ENCODE measurements around the gene SPATA31C1.

SPATA31C1 gene

GRCh38 chr9:87890837-87891236, 26.9 kb upstream of the SPATA31C1 start:
- H3K79me2 ChIP-seq (ENCODE audit: insufficient read depth, low read length) = no peaks in the 10 kb centered on the region
- H3K4me1 ChIP-seq (ENCODE audit: insufficient read depth, low read length, poor library complexity, severe bottlenecking) = no peaks in the 10 kb centered on the region
- H3K36me3 ChIP-seq (ENCODE audit: insufficient read depth, low read length) = no peaks in the 10 kb centered on the region
- TF ChIP-seq EZH2phosphoT487 (IDR thresholded peaks at IDR 0.05; ENCODE audit: borderline replicate concordance) = no peak
- TF ChIP-seq CTCF (conservative IDR thresholded peaks at IDR 0.05; ENCODE audit: low read length) = no peak
- no peaks in the 10 kb centered on the region for H3F3A ChIP-seq (ENCODE audit: low read depth)
- H4K20me1 ChIP-seq (ENCODE audit: insufficient read depth, low read length, poor library complexity, severe bottlenecking) = no peaks in the 10 kb centered on the region
- H3K4me3 ChIP-seq (ENCODE audit: low read length, poor library complexity, severe bottlenecking) = no peak overlapping the region
- H3K9me3 ChIP-seq (ENCODE audit: insufficient read depth, low read depth, low read length) = peaks cover 3% of the 10 kb centered on the region; the same call in 1 of the 2 replicates
- no peak overlapping the region for H3K9ac ChIP-seq (ENCODE audit: low read depth, low read length, poor library complexity, severe bottlenecking)
- H3K9me2 ChIP-seq (replicated peaks; ENCODE audit: low read depth, low read length) = no peaks in the 10 kb centered on the region
- H3K27me3 ChIP-seq (ENCODE audit: insufficient read depth, low read length, poor library complexity, severe bottlenecking) = no peaks in the 10 kb centered on the region
- no peak overlapping the region for H2AFZ ChIP-seq (ENCODE audit: low read length)
- H3K4me2 ChIP-seq (ENCODE audit: low read depth, low read length, poor library complexity, severe bottlenecking) = no peak overlapping the region

- H2AFZ ChIP-seq (ENCODE audit: low read length) = no peak overlapping the region
- 0 out of 2 replicates have a peak, but pooled peaks cover 4% of the 10 kb centered on the region for H3K9me2 ChIP-seq (replicated peaks; ENCODE audit: low read depth, low read length)
- H3K79me2 ChIP-seq (ENCODE audit: insufficient read depth, low read length) = no peaks in the 10 kb centered on the region
- no peaks in the 10 kb centered on the region for H4K20me1 ChIP-seq (ENCODE audit: insufficient read depth, low read length, poor library complexity, severe bottlenecking)
- no peak overlapping the region for H3K4me2 ChIP-seq (ENCODE audit: low read depth, low read length, poor library complexity, severe bottlenecking)
- no peaks in the 10 kb centered on the region for H3K36me3 ChIP-seq (ENCODE audit: insufficient read depth, low read length)
- H3K9me3 ChIP-seq (ENCODE audit: insufficient read depth, low read depth, low read length) = peaks cover 1% of the 10 kb centered on the region; the same call in 1 of the 2 replicates
- TF ChIP-seq EZH2phosphoT487 (IDR thresholded peaks at IDR 0.05; ENCODE audit: borderline replicate concordance) = no peak
- no peaks in the 10 kb centered on the region for H3K27me3 ChIP-seq (ENCODE audit: insufficient read depth, low read length, poor library complexity, severe bottlenecking)
- no peak overlapping the region for H3K9ac ChIP-seq (ENCODE audit: low read depth, low read length, poor library complexity, severe bottlenecking)
- no peaks in the 10 kb centered on the region for H3K4me1 ChIP-seq (ENCODE audit: insufficient read depth, low read length, poor library complexity, severe bottlenecking)
- H3K4me3 ChIP-seq (ENCODE audit: low read length, poor library complexity, severe bottlenecking) = no peak overlapping the region
- no peaks in the 10 kb centered on the region for H3F3A ChIP-seq (ENCODE audit: low read depth)
These were observed 26.0 kb upstream of the SPATA31C1 start for GRCh38 chr9:87891754-87892153.

- H3K79me2 ChIP-seq (ENCODE audit: insufficient read depth, low read length) = no peaks in the 10 kb centered on the region
- no peak overlapping the region for H3K4me3 ChIP-seq (ENCODE audit: low read length, poor library complexity, severe bottlenecking)
- H2AFZ ChIP-seq (ENCODE audit: low read length) = no peak overlapping the region
- 0 out of 2 replicates have a peak, but pooled peaks cover 4% of the 10 kb centered on the region for H3K9me2 ChIP-seq (replicated peaks; ENCODE audit: low read depth, low read length)
- no peaks in the 10 kb centered on the region for H3K4me1 ChIP-seq (ENCODE audit: insufficient read depth, low read length, poor library complexity, severe bottlenecking)
- H3K9ac ChIP-seq (ENCODE audit: low read depth, low read length, poor library complexity, severe bottlenecking) = no peak overlapping the region
- H3F3A ChIP-seq (ENCODE audit: low read depth) = no peaks in the 10 kb centered on the region
- no peaks in the 10 kb centered on the region for H3K27me3 ChIP-seq (ENCODE audit: insufficient read depth, low read length, poor library complexity, severe bottlenecking)
- H3K9me3 ChIP-seq (ENCODE audit: insufficient read depth, low read depth, low read length) = no peaks in the 10 kb centered on the region
- H3K4me2 ChIP-seq (ENCODE audit: low read depth, low read length, poor library complexity, severe bottlenecking) = no peak overlapping the region
- H3K36me3 ChIP-seq (ENCODE audit: insufficient read depth, low read length) = no peaks in the 10 kb centered on the region
- H4K20me1 ChIP-seq (ENCODE audit: insufficient read depth, low read length, poor library complexity, severe bottlenecking) = no peaks in the 10 kb centered on the region
- TF ChIP-seq EZH2phosphoT487 (IDR thresholded peaks at IDR 0.05; ENCODE audit: borderline replicate concordance) (no peak), CTCF (conservative IDR thresholded peaks at IDR 0.05; ENCODE audit: low read length) (no peak)
These were observed 24.8 kb upstream of the SPATA31C1 start for GRCh38 chr9:87892956-87893355.

- Histone ChIP-seq H2AFZ (ENCODE audit: low read length) (no peak overlapping the region), H3F3A (ENCODE audit: low read depth) (no peaks in the 10 kb centered on the region), H3K9ac (ENCODE audit: low read depth, low read length, poor library complexity, severe bottlenecking) (no peak overlapping the region), H3K4me3 (ENCODE audit: low read length, poor library complexity, severe bottlenecking) (no peak overlapping the region), H3K9me2 (replicated peaks; ENCODE audit: low read depth, low read length) (0 out of 2 replicates have a peak, but pooled peaks cover 4% of the 10 kb centered on the region), H3K9me3 (ENCODE audit: insufficient read depth, low read depth, low read length) (no peaks in the 10 kb centered on the region), H3K27me3 (ENCODE audit: insufficient read depth, low read length, poor library complexity, severe bottlenecking) (no peaks in the 10 kb centered on the region), H3K36me3 (ENCODE audit: insufficient read depth, low read length) (no peaks in the 10 kb centered on the region), H3K4me2 (ENCODE audit: low read depth, low read length, poor library complexity, severe bottlenecking) (no peak overlapping the region), H4K20me1 (ENCODE audit: insufficient read depth, low read length, poor library complexity, severe bottlenecking) (no peaks in the 10 kb centered on the region), H3K4me1 (ENCODE audit: insufficient read depth, low read length, poor library complexity, severe bottlenecking) (no peaks in the 10 kb centered on the region), H3K79me2 (ENCODE audit: insufficient read depth, low read length) (no peaks in the 10 kb centered on the region)
- TF ChIP-seq CTCF (conservative IDR thresholded peaks at IDR 0.05; ENCODE audit: low read length) (no peak), EZH2phosphoT487 (IDR thresholded peaks at IDR 0.05; ENCODE audit: borderline replicate concordance) (no peak)
These were observed 22.6 kb upstream of the SPATA31C1 start for GRCh38 chr9:87894998-87895625.

All from Loucy (cell line).